ENCODE data around the gene MARCHF4.

The MARCHF4 gene

DNA sequence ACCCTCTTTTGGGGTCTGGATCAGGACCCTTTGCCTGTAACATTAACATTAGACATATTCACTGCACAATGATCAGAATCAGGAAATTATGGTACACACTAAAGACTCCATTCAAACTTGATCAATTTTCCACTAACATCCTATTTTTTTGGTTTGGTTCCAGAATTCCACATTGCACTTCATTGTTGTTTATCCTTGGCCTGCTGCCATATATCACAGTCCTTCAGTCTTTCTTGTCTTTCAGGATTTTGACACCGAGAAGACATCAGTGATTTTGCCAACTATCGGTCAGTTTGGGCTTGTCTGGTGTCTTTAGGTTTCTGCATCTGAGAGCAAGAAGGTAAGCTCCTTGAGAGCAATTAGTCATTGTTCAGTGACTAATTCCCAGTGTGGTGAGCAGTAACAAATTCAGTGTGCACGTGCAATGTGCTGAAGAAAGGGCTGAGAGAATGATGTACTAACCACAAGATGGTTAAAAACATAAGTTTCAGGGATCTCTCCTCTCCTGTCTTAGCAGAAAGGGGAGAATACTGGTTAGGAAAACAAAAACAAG lies 23.5 kb downstream of the MARCHF4 start:
- no peak for DNase-seq

DNA sequence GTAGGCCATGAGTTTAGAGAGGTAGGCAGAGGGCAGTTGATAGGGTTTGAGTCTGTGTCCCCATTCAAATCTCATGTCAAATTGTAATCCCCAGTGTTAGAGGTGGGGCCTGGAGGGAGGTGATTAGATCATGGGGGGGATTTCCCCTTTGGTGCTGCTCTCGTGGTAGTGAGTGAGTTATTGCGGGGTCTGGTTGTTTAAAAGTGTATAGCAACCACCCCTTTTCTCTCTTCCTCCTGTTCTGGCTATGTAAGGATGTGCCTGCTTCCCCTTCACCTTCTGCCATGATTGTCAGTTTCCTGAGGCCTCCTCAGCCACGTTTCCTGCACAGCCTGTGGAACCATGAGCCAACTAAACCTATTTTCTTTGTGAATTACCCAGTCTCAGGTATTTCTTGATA lies 25.5 kb downstream of the MARCHF4 start:
- no peak for DNase-seq

DNA sequence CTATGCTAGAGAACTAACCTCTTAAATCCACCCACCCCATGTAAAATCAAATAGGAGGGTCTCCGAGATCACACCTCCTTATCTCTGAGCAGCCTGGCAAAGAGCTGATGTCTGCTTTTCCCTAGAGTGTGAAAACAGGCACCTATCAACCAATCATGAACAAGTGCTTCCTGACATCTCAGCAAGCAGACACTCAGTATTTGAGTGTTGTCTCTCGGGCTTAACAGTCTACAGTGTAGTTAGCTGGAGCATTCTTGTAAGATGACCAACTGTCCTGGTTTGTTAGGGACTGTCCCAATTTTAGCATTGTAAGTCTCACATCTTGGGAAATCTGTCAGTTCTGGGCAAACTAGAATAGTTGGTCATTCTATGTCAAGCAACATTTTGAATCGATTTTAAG lies 26.4 kb downstream of the MARCHF4 start:
- no peak for DNase-seq

DNA sequence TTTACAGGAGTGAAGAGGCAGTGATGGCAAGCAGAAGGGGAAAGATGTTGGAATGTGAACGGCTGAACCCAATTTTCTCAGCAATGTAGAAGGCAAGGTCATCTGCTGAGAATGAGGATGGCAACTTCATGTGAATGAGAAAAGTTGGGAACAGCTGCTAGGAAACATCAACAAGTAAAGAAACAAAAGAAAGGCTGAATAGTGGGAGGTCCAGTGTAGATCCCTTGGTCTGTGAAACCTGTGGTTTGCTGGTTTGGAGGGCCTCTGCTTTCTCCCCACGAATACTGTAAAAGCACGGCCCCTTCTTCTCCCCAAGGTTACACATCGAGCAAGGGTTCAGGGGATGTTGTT lies 27.4 kb downstream of the MARCHF4 start:
- DNase-seq = no peak

DNA sequence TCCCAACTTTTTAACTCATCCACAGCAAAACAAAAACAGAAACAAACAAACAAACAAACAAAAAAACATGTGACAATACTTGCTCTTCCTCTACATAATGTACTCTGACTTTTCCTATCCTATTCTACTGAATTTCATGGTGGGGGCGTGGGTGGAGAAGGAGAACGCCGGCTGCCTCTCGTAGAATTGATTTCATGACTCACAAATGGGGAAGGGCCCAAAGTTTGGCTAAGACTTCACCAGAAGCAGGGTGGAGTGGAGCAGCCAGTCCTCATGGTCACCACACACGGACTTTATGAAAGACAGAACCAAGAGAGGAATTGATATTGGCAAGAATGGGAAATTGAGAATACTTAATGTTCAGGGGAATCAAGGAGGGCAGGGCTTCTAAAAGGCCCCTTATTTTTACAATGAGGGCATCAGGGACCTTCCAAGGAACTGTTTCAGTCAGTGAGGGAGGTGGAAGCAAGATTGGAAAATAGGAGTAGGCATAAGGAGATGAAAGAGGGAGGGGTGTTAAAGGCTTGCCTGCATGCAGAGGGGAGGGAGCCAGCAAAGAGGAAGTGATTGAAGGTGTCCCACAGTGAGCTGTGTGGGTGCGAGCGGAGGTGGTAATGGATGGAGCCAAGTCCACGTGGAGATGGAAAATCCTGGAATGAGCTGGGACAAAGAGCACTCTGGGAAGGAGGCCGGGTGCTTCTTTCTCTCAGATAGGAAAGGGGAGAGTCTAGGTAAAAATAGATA lies 27.9 kb downstream of the MARCHF4 start:
- DNase-seq = no peak

DNA sequence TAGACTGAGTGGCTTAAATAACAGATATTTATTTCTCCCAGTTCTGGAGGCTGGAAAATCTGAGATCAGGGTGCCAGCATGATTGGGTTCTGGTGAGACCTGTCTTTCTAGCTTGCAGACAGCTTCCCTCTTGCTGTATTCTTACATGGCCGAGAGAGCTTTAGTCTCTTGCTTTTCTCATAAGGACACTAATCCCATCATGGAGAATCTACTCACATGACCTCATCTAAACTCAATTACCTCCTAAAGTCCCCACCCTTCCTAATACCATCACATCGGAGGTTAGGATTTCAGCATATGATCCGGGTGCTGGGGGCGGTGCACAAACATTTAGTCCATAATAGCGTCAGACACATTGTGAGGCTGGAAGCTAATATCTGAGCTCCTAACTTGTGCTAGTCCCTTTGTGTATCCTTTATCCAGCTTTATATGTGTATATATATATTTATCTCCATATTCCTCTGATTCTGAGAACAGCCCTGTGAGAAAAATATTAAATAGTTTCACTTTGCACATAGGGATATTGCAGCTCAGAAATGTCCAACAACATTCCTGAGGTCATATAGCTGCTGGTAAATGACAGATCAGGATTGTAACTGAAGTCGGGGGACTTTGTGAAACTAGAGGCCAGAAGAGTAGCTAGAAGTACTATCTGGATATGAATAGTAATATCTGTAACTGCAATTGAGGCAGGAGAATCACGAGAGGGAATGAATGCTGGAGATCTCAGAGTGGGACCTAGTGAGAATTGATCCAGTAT lies 28.9 kb downstream of the MARCHF4 start:
- no peak for DNase-seq

DNA sequence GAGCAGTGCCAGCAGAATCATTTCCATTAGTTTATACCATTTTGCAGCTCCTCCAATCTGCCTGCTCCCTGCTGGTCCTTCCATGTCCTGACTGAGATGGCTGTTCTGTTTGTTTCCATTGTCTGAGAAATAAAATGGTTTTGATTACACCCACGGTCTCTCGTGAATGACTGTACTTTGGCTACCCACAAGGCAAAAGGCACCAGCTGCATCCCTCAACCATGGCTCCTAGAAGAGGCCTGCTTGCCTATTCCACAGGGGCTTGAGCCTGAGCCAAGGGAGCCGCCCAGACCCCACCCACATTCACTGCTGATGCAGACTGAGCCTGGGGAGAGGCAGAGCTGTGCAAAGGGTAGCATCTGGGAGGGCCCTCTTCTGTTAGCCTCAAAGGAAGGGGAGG lies 31.2 kb downstream of the MARCHF4 start:
- DNase-seq = no peak

DNA sequence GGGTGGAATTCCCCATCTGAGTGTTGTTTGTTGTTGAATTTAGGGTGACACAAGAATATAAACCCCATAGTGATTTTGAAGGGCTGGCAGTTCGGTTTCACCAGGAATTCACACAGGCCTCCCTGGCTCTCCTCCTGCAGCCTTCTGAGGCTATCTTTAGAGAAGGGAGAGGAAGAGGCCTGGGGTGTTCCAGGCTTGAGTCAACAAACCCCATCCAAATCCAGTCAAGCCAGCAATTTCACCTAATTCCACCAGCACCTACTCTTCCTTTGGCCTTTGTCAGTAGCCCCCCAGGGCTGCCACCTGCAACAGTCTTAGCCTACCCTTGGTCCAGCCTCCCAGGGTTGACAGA lies 32.0 kb downstream of the MARCHF4 start:
- no peak for DNase-seq

DNA sequence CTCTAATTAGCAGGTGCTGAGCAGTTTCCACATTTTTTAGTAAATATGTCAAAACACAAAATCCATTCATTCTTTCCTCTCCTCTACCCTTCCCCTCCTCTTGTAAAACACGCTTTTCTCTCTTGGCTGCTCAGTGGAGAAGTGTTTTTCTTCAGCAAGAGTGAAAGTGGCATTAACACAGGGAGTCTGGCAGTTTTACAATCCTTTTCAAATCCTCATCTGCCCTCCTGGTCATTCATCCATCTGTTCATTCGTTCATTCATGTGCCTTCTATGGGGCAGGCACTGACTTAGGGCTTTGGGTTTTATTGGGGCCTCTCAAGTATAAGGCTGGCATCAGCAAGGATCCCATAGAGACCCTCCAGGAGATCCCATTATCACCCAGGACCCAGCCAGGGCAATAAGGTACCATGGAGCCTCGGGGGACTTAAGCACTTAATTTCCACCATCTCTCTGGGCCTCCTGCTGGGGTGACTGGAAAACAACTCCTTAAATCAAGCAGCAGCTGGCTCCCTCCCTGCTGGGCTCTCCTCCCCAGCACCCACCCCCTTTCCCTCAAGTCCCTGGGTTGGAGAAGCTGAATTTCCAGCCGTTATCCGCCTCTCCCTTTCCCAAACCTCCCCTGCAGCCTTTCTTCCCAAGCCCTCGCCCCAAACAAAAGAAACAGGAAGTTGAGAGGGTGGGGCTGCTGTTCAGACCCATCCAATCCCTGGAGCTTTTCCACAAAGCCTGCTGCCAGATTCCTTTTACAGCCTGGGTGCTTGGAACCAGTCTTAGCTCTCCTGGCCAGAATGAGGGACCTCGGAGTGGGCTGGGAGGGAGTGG lies 32.6 kb downstream of the MARCHF4 start:
- no peak for DNase-seq

DNA sequence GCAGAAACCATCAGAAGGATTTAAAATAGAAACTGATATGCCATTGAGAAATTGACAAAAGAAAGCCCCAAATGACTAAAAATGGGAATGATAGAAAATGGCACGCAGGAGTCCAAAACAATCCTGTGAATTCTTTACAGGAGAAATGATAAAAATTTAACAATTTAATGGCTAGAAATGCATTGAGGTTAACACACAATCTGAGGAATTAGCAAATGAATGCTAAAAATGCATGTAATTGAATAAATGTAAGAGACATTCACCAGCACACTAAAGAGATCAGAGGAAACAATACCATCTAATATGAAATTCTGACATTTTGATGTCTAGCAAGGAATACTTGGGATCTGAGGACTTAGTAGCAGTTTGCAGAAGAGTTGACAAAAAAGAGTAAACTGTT lies 37.0 kb downstream of the MARCHF4 start:
- no peak for DNase-seq

DNA sequence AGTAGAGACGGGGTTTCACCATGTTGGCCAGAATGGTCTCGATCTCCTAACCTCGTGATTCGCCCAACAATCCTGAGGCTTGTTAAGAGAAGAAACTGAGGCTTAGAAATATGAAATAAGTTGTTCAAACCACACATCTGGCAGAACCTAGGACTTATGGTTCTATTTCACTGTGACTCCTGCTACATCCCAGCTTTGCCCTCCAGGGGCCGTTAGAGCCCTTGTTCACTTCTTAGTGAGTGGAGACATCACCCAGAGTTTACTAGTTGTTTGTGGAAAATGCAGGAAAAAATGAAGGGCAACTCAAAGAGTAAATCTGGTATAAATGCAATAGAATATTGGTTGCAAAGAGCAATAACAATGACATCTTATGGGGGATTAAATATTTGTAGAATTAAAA lies 43.9 kb downstream of the MARCHF4 start:
- DNase-seq = no peak

DNA sequence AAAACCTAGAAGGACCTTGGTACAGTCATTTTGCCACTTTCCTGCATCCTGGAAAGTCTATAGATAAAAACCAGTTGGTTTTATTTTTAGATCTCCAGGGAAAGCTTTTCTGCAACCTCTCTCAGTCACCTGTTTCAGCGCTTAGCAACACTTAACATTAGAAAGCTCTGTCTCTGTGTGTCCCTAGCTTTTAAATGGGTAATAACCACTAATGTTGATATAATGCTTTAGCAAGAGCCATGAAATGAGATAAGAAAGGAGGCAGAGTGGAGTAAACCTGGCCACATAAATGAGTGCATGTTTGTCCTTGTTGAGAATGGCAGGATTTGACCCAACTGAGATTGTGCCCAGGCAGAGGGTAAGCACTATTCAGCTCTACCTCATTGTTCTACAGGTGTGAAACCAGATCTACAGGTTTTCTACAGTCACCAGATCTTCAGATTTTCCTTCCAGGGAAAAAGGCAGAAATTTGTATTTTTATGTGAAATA lies 44.8 kb downstream of the MARCHF4 start:
- no peak for DNase-seq

Measured in cortex of kidney (tissue), 1 donor.